Urothelium cell line (cell line): ENCODE data around the gene SEMA4A.

Experiments used
- DNase-seq: peaks from one replicate; pipeline ENCODE4 v3.0.0; 2011; ENCODE audit warnings: low spot score, mixed read lengths
- FAIRE-seq: peaks from 2 replicates; lab custom pipeline; 2011; peaks lifted over from hg19 to GRCh38; lab: Jason Lieb, UNC

Gene SEMA4A

GRCh38 chr1:156225677-156226014 lies 72.3 kb downstream of the SEMA4A start:
- FAIRE-seq: no peak
- no peak for DNase-seq

GRCh38 chr1:156226116-156226538 lies 72.7 kb downstream of the SEMA4A start:
- DNase-seq (no peak), FAIRE-seq (no peak)

GRCh38 chr1:156226782-156227181 lies 73.4 kb downstream of the SEMA4A start:
- FAIRE-seq: no peak
- DNase-seq: no peak
